NCI-H748 (cell line): ENCODE measurements around the gene ARFGAP1.

ENCODE experiments used
- DNase-seq: peaks from one replicate; lab custom pipeline; 2025; ENCODE audit not compliant: unreplicated experiment; lab: John Stamatoyannopoulos, UW

Gene ARFGAP1

DNA sequence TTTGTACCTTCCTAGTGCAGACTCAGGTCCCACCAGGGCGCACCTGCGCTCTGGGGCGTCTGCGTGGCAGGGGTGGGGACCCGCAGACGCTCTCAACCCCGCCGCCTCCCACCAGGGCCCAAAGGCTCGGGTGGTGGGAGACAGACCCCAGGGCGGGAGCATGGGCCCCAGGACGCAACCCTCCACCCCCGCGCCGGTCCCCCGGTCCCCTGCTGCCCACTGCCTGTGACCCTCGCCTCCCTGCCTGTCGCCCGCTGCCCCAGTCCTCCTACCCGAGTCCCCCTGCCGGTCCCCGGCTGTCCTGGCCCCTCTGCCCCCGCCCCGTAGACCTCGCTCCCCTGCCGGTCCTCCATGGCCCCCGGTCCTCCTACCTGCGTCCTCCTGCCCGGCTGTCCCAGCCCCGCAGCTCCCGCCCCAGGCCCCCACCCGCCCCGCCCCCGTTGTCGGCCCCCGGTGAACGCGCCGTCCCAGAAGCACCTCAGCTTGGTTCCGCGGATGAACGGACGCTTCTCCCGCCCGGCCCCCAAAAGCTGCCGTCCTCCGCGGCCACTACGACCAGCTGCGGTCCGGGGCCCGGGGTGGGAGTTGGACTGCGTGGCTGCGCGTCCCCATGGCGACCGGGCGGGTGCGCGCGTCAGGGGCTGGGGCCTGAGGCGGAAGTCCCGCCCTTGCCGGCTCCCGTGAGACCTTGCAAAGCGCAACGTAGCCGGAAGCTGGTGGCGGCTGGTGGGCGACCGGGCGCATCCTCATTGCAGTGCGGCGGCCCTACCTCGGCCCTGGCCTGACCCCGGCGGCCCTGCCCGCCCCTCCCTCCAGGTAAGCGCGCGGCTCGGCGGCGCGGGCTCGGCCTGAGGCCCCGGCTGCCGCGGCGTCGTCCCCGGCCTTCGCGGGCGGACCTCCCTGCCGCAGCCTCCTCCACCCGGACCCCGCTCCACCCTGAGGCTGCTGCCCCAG lies at the start of gene ARFGAP1:
TSS of gene ARFGAP1 (plus strand) at position 709 of the 954 bp plus-strand sequence. CDS start 2,768 bp downstream, outside the sequence.
- peak; percentile 90 for DNase-seq

DNA sequence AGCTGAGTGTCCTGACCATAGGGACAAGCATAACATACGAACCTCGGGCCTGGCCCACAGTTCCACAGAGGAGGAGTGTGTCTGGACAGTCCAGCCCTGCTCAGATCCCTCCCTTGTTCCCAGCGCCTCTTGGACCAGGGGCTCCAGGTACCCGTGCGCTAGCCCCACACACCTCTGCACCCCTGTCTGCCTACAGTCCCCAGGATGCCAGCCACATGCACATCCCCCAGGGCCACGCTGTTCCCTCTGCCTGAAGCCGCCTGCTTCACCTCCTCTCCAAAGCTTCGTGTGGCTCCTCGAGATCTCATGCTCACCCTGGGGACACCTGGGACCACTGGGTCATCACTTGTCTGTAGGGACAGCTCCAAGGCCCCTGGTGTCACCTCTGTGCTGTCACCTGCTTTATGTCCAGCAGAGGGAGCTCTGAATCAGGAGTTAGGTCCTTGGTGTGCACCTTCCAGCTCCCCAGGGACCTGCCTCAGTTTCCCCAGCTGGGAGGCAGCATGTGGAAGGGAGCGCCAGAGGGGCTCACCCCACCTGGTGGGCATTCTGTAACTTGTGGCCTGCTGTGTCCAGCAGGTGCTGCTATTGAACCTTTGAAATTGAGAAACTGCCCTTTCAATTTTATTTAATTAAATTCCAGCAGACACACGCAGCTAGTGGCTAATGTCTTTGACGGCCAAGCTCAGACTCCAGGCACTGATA lies 49.3 kb upstream of the ARFGAP1 start:
- DNase-seq = peak; percentile 31

DNA sequence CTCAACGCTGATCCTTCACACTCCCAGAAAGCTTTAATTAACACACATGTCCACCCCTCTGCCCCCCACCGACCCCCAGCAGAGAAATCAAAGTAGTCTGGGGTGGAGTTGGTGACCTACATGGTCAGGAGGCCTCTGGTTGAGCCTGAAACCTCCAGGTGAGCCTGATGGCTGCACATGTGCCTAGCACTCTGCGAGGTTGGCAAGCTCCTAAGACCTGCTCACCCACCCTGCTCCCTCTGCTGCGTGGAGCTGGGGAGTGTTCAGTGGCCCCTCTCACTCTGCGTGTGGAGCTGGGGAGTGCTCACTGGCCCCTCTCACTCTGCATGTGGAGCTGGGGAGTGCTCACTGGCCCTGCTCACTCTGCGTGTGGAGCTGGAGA lies 48.8 kb upstream of the ARFGAP1 start:
- DNase-seq = no peak

DNA sequence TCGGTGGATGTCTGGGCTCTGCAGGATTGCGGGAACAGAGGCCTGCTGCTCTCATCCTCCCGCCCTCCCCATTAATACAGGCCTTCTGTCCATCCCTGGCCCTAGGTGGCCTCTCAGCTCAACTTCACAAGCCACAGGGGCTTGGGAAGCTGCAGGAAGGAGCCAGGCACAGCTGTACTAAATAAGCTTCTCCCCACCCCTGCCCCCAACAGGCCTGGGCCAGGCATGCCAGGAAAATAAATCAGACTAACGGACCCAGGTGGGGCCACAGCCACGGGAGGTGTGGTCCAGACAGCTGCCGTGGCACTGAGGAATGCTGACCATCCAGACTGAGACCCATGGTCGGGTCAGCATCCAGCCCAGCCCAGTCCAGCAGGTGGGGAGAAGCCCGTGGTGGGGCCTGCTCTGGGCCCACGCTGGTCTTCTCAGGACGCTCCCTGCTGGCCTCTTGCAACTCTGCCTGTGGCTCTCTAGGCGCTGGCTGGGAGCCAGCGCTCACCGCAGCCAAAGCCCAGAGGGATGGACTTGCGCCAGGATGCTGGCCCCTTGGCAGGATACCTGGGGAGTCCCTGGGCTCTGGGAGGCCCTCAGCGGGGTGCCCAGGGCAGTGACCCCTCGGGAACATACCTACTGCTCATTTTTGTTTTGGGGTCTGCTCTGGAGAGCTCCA lies 48.1 kb upstream of the ARFGAP1 start:
- peak; percentile 1 for DNase-seq

DNA sequence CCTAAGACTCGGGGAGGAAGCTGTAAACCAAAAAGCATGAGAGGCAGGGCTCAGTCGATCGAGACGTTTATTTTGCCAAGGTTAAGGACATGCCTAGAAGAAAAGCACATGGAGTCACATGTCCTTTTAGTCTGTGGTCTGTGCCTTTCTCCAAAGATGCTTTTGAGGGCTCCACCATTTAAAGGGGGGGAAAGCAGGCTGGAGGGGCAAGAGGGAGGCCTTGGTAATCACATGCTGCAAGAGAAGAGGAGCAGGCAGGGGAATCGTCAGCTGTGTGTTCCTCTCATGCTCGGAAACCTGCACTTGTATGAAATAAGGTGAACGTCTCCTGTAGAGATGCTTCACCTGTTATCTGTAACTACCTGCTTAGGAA lies 47.5 kb upstream of the ARFGAP1 start:
- DNase-seq = no peak

DNA sequence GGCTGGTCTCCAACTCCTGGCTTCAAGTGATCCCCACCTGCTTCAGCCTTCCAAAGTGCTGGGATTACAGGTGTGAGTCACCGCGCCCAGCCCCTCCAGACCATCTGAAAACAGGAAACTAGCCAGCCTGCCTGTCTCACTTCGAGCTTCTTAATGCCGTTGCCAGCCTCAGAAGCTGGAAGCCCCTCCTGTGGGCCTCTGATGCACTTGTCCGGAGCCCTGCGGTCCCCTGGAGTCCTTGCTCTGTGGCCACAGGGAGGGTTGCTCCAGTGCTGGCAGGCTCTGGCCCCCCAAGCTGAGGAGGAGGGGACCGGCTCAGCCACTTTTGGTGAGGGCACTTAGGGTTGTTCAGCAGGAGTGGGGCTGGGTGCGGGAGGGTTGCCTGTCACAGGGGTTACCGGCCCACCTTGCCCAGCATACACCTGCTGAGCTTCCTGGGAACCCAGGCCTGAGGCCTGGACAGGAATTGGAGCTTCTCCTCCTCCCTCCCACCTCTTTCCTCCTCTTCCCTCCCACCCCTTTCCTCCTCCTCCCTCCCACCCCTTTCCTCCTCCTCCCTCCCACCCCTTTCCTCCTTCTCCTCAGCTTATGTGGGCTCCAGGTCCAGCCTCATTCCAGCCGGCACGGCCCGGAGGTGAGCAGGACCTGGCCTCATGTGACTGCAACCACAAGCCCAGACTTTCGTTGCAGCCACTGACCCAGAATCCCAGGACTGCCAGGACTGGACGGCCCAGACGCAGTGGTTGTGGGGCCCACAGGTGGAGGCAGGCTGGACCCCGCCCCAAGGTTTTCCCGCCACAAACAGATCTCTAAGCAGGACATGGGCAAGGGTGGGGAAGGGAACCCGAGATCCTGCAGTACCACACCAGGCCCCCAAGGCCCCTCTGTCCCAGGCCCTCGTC lies 46.3 kb upstream of the ARFGAP1 start:
- no peak for DNase-seq

DNA sequence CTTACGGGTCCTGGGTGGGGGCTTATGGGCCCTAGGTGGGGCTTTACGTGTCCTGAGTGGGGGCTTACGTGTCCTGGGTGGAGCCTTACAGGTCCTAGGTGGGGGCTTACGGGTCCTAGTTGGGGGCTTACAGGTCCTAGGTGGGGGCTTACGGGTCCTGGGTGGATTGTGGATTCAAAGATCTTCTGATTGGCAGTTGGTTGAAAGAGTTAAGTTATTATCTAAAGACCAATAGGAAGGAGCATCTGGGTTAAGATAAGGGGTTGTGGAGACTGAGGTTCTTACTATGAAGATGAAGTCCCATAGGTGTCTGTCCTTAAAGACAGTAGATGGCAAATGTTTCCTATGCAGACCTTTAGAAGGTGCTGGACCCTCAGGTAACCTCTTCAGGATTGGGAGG lies 45.4 kb upstream of the ARFGAP1 start:
- DNase-seq = no peak

DNA sequence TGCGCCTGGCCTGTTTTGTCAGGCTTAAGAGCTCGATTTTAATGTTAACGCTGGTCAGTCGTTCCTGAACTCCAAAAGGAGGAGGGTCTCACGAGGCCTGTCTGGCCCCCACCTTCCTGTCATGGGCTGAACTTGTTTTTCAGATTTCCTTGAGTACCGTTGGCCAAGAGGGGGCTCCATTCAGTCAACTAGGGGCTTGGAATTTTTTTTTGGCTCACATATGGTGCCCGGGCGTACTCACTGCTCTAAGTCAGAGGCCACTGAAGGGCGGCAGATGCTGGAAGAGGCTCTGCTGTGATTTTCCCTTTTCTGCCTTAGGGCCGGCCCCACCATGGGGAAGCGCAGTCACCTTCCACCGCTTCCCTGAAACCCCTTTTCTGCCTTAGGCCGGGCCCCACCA lies 43.8 kb upstream of the ARFGAP1 start:
- no peak for DNase-seq

DNA sequence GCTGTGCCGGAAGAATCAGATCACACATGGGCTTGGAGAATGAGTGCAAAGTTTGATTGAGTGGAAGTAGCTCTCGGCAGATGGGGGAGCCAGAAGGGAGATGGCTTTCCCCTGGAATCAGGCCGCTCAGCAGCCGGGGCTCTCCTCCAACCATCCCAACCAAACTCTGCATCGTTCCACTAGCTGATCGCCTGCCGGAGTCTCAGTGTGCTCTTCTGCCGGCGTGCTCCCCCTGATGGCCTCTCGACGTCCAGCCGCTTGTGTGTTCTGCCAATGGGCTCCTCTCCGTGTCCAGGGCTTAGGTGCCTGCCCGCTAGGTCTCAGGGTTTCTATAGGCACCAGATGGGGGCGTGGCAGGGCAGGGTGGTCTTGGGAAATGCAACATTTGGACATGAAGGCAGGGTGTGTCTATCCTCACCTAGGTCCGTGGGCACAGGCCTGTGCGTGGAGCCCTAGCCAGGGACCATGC lies 41.8 kb upstream of the ARFGAP1 start:
- peak; percentile 13 for DNase-seq

DNA sequence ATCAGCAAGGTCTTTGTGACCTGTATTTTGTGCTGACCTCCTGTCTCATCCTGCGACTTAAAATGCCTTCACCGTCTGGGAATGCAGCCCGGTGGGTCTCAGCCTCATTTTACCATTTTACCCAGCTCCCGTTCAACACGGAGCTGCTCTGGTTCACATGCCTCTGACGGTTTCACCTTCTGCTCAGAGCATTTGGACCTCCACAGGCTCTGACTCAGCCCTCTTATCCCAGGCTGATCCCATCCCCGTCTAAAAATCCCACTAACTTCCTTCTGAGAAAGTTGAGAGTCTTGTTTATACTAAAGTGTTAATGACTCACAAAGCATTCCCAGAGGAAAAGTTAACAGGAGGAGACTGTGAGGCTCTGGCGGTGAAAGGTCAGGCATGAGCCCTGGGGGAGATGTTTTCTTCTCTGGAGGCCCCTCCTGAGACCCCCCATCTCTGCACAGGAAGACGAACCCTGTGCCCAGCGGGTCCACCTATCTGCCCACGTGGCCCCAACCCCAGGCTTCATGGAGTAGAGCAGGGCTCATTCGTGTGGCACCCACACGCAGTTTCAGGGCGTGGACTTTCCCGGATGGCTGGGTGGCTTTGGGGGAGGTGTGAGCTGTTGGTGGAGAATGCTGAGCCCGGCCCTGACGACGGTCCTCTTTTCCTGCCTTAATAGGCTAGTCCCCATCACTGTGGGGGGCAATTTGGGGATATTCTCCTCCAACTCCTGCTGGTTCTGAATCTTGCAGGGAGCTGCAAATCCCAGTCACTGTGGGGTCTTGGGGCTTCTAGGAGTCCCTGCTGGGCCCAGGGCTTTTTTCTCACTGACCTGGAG lies 40.2 kb upstream of the ARFGAP1 start:
- DNase-seq = no peak

DNA sequence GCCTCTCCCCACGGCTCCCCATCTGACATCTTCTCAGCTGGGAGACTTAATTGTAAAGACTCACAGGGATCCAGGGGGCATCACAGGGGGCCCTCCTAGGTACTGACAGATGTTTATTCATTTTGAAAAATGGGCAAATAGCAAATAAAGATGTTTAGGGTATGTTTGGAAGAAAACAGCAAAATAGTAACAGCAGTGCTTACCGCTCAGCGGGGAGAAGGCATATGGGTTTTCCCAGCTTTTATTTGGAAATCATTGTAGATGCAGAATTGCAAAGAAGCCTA lies 39.6 kb upstream of the ARFGAP1 start:
- DNase-seq = no peak

DNA sequence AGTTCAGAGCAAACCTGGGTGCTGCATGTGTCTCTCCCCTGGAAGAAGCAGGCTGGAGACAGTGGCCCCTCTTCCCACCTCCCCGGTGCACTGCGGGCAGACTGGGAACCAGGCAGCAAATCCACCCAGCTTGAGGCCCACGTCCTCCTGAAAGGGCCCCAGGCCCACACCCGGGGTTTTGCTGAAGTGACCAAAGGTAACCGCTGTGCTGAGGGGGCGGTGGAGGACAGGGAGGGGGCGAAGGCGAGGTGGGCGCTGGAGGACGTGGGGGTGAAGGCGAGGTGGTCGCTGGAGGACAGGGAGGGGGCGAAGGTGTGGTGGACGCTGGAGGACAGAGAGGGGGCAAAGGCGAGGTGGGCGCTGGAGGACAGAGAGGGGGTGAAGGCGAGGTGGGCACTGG lies 38.7 kb upstream of the ARFGAP1 start:
- no peak for DNase-seq

DNA sequence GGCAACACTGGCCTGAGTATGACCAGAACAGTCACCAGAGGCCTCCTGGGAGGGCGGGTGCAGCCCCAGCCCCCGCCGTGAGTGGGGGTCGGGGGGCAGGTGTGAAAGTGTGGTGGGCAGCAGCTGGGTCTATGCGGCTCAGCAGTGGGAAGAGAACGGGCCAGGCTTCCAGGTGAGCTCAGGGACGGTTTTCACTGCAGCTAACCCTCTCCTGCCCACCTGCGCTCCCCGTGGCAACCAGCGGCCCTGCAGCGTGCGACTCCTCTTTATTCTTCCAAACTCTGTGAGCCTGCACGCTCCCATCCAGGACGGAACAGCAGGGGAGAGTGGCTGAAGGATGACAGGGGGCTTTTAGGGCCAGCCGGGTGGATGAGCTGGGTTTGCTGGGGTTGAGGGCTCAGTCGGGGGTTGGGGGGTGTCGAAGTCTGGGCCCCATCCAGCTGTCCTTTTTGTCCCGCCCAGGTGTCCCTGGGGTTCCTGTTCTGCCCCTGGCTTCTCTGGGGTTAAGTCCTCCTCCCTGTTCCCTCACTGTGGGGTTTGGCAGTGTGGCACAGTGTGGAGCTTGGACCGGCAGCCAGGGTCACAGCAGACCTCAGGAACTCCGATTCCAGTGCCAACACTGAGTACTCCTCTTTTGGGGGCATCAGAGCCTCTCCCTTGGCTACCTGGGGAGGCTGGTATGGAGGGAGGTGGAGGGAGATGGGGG lies 37.8 kb upstream of the ARFGAP1 start:
- DNase-seq = peak; percentile 9

DNA sequence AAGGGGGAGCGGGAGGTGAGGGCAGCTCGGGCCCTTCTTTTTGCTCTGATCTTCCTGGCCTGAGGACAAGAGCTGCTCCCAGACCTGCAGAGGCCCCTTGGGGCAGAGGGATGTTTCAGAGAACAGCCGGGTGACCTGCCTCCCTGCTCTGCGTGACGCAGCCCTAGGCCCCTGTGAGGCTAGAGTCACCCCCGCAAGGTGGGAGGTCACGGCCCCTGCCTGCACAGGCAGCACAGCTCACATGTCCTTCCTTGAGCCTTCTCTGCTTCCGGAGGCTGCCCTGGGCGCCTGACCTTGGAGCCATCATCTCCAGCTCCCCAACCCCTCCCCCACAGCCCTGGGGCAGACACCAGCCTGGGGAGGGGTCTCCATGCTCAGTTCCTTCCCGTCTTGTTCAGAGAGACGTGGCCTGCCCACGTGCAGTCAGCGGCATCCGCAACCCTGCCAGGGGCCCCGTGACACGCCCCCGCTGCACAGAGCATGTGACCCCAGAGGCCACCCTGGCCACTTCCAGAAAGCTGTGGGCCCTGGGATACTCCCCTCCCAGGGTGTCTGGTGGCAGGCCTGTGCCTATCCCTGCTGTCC lies 37.1 kb upstream of the ARFGAP1 start, which contains the start of gene BIRC7:
TSS of gene BIRC7 (plus strand) at position 507 of the 585 bp plus-strand sequence. CDS start 192 bp downstream, outside the sequence.
- no peak for DNase-seq

DNA sequence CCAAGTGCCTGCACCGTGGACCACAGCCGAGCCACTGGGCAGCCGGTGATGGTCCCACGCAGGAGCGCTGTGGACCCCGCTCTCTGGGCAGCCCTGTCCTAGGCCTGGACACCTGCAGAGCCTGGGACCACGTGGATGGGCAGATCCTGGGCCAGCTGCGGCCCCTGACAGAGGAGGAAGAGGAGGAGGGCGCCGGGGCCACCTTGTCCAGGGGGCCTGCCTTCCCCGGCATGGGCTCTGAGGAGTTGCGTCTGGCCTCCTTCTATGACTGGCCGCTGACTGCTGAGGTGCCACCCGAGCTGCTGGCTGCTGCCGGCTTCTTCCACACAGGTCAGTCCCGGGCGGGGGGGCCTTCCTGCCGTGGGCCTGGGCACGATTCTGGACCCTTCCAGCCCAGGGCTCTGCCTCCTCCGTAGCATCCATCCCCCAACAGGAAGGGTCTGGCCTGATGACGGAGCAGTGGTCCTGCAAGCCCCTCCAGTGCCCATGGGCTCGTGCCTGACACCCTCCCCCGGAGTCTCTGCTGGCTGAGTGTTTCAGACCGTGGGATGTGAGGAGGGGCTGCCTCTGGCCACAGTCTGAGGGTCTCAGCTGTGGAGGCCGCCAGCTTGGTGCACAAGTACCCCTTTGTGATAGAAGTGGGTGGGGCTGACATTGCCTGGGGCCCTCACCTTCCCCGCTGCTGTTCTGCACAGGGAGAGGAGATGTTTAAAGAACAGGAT lies 36.3 kb upstream of the ARFGAP1 start:
- no peak for DNase-seq

DNA sequence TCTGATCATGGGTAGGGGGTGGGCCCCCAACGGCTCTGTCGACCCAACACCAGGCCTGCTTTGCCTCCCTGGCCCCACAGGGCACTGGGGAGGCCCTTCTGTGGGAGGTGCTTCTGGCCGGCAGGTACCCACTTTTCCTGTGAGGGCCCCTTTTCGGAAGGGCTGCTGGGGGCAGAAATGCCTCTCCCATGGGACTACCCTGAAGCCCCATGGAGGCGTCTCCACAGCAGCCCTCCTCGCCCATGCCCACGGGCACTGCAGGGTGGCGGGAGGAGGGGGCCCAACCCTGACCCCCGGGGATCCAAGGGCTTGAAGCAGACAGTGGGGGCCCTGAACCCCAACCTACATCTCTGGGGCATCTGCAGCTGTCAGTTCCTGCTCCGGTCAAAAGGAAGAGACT lies 34.6 kb upstream of the ARFGAP1 start:
- DNase-seq = no peak

DNA sequence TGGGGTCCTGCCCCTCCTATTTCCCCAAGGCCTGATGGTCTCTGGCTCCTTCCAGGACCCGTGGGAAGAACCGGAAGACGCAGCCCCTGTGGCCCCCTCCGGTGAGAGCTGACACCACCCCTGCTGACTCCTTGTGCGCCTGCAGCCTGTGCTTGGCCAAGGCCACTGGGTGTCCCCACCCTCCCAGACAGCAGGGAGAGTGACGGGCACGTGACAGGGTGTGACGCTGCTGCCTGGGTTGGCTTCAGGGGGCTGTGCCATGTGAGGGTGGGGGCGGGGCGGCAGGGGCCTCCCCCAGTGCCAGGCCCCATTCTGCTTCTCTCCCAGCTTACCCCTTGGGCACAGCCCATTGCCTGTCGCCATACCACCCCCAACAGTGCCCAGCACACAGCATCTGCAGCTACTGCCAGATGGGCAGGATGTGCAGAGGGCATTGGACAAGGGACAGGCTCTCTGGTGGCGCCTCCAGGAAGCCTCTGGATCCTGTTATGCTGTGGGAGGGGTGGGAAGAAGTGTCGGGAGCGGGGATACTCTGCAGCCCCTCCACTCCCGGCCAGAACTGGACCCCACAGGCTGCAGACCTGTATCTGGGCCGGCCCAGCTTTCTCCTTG lies 34.0 kb upstream of the ARFGAP1 start:
- no peak for DNase-seq

DNA sequence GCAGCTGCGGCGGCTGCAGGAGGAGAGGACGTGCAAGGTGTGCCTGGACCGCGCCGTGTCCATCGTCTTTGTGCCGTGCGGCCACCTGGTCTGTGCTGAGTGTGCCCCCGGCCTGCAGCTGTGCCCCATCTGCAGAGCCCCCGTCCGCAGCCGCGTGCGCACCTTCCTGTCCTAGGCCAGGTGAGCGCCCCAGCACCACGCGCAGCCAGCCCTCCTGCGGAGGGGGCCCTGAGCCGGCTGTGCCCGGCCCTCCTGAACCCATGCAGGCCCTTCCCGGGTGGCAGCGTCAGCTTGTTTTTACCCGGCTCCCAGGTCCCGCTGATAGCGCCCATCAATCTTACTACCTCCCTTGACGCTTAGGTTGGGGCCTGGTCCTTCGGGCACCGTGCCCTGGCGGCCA lies 33.2 kb upstream of the ARFGAP1 start:
- DNase-seq = no peak
